ENCODE results near the gene C18orf32.
A peak's percentile ranks its signal among the peaks of the same experiment; 100 is the strongest.
"Not testable (repeated sequence)": the region's sequence is repeated elsewhere in the genome, so short reads cannot be mapped to it uniquely, and the experiment has no call there.

Gene C18orf32

GRCh38 chr18:49457616-49458015 is 29.4 kb downstream of the C18orf32 start:
- DNase-seq (ENCODE audit: low read depth in 2 of 2): no peak
- H3K4me3 ChIP-seq (replicated peaks in 1 of 2; ENCODE audit: low read depth in 2 of 2, low read length in 2 of 2): no peak overlapping the region
- TF ChIP-seq CTCF (IDR thresholded peaks at IDR 0.05; ENCODE audit: low read depth, low read length): no peak

GRCh38 chr18:49456794-49457193 is 30.2 kb downstream of the C18orf32 start:
- TF ChIP-seq CTCF (IDR thresholded peaks at IDR 0.05; ENCODE audit: low read depth, low read length): no peak
- peak; percentile 26 to 54 for DNase-seq (ENCODE audit: low read depth in 2 of 2)
- H3K4me3 ChIP-seq (replicated peaks in 1 of 2; ENCODE audit: low read depth in 2 of 2, low read length in 2 of 2): no peak overlapping the region

- not testable (repeated sequence) for H3K4me3 ChIP-seq (replicated peaks in 1 of 2; ENCODE audit: low read depth in 2 of 2, low read length in 2 of 2); DNase-seq (ENCODE audit: low read depth in 2 of 2)
These were observed 34.5 kb downstream of the C18orf32 start for GRCh38 chr18:49452534-49452933.

- H3K4me3 ChIP-seq (replicated peaks in 1 of 2; ENCODE audit: low read depth in 2 of 2, low read length in 2 of 2): no peak overlapping the region
- DNase-seq (ENCODE audit: low read depth in 2 of 2): peak; percentile 73 to 89
- TF ChIP-seq CTCF (IDR thresholded peaks at IDR 0.05; ENCODE audit: low read depth, low read length): peak; percentile 73
These were observed 39.0 kb downstream of the C18orf32 start for GRCh38 chr18:49447810-49448745.

- no peak overlapping the region for H3K4me3 ChIP-seq (replicated peaks in 1 of 2; ENCODE audit: low read depth in 2 of 2, low read length in 2 of 2)
- no peak for TF ChIP-seq CTCF (IDR thresholded peaks at IDR 0.05; ENCODE audit: low read depth, low read length)
- no peak for DNase-seq (ENCODE audit: low read depth in 2 of 2)
These were observed 40.6 kb downstream of the C18orf32 start for GRCh38 chr18:49446481-49446880.

- H3K4me3 ChIP-seq (replicated peaks in 1 of 2; ENCODE audit: low read depth in 2 of 2, low read length in 2 of 2): no peak overlapping the region
- no peak for DNase-seq (ENCODE audit: low read depth in 2 of 2)
- TF ChIP-seq CTCF (IDR thresholded peaks at IDR 0.05; ENCODE audit: low read depth, low read length): no peak
These were observed 42.5 kb downstream of the C18orf32 start for GRCh38 chr18:49444581-49444980.

GRCh38 chr18:49443837-49444236 is 43.2 kb downstream of the C18orf32 start:
- H3K4me3 ChIP-seq (replicated peaks in 1 of 2; ENCODE audit: low read depth in 2 of 2, low read length in 2 of 2): no peak overlapping the region
- DNase-seq (ENCODE audit: low read depth in 2 of 2): no peak
- no peak for TF ChIP-seq CTCF (IDR thresholded peaks at IDR 0.05; ENCODE audit: low read depth, low read length)

Data from cardiac fibroblast (primary cell).